Measurements from ENCODE around the gene ATG2B. TPM values are rescaled to one million over a fixed set of nuclear protein-coding genes. Genes with fewer than 3 reads are reported as not detected.

ATG2B gene
- total RNA-seq, 1 donor from 2014 or later = 6.3 TPM

DNA sequence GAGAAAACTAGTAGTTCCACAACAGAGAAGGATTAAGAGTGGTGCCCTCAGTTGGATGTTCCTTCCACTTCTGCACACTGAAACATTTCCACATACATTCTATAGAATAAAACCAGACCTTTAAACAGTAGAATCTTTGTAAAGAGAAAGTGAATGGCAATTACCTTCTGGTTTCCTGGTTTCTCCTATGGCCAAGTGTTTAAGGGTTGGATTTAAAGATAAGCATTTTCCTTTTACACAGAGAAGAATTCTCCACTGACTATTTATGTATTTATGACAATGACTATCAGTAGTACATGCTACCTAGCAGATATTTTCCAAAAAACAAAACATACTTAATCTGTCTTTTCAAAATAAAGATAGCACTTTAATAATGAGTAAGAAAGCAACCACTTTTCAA is 3.2 kb downstream of the ATG2B start:
- FAIRE-seq = no peak

DNA sequence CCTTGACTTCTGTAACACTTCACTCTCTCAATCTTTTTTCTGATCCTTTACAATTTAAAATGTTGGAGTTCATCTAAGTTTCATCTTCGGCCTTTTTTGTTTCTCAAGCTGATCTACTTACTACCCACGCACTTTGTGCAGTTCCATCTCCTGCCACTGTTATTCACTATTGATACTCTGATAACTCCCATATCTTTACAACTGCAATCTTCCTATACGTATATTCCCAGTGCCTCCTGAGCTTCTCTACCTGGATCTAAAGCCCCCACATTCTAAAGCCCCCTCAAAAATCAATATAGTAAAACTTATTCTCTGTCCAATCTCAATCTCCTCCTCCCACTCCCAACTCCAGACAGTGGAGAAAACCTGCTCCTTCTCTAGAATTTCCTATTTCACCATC is 5.9 kb downstream of the ATG2B start:
- H3K27me3 ChIP-seq (ENCODE audit: control insufficient read depth, insufficient read depth, low read length) = no peaks in the 10 kb centered on the region
- H3K36me3 ChIP-seq (ENCODE audit: control insufficient read depth, insufficient read depth, low read length) = no peaks in the 10 kb centered on the region
- TF ChIP-seq, protein P1, sequence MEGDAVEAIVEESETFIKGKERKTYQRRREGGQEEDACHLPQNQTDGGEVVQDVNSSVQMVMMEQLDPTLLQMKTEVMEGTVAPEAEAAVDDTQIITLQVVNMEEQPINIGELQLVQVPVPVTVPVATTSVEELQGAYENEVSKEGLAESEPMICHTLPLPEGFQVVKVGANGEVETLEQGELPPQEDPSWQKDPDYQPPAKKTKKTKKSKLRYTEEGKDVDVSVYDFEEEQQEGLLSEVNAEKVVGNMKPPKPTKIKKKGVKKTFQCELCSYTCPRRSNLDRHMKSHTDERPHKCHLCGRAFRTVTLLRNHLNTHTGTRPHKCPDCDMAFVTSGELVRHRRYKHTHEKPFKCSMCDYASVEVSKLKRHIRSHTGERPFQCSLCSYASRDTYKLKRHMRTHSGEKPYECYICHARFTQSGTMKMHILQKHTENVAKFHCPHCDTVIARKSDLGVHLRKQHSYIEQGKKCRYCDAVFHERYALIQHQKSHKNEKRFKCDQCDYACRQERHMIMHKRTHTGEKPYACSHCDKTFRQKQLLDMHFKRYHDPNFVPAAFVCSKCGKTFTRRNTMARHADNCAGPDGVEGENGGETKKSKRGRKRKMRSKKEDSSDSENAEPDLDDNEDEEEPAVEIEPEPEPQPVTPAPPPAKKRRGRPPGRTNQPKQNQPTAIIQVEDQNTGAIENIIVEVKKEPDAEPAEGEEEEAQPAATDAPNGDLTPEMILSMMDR (IDR thresholded peaks at IDR 0.05; ENCODE audit: insufficient read depth, low read length, severe bottlenecking) = no peak
- FAIRE-seq = no peak
- DNase-seq (ENCODE audit: low read depth) = no peak
- H3K4me3 ChIP-seq (ENCODE audit: low read depth, low read length) = no peak overlapping the region

More for the DNA sequence above, 3.2 kb downstream of the ATG2B start:
- no peak for DNase-seq (ENCODE audit: low read depth)
- TF ChIP-seq, protein P1 (IDR thresholded peaks at IDR 0.05; ENCODE audit: insufficient read depth, low read length, severe bottlenecking) = no peak
- H3K27me3 ChIP-seq (ENCODE audit: control insufficient read depth, insufficient read depth, low read length) = no peaks in the 10 kb centered on the region
- H3K4me3 ChIP-seq (ENCODE audit: low read depth, low read length) = no peak overlapping the region
- no peaks in the 10 kb centered on the region for H3K36me3 ChIP-seq (ENCODE audit: control insufficient read depth, insufficient read depth, low read length)

DNA sequence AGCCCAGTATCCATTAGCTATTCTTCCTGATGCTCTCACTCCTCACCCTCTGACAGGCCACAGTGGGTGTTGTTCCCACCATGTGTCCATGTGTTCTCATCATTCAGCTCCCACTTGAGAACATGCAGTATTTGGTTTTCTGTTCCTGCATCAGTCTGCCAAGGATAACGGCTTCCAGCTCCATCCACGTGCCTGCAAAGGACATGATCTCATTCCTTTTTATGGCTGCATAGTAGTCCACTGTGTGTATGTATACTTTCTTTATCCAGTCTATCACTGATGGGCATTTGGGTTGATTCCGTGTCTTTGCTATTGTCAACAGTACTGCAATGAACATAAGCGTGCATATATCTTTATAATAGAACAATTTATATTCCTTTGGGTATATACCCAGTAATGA is 8.9 kb downstream of the ATG2B start:
- no peak for FAIRE-seq

DNA sequence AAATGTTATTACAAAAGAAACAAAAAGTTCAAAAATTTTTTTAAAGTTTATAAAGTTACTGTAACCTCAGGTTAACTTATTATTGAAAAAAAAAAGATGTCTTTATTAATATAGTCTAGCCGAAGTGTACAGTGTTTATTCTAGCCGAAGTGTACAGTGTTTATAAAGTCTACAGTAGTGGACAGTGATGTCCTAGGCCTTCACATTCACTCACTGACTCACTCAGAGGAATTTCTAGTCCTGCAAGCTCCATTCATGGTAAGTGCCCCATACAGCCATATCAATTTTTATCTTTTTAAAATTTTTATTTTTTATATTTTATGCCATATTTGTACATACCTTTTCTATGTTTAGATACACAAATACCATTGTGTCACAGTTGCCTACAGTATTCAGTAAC is 10.4 kb downstream of the ATG2B start:
- Histone ChIP-seq H3K4me3 (ENCODE audit: low read depth, low read length) (no peak overlapping the region), H3K36me3 (ENCODE audit: control insufficient read depth, insufficient read depth, low read length) (no peaks in the 10 kb centered on the region), H3K27me3 (ENCODE audit: control insufficient read depth, insufficient read depth, low read length) (no peaks in the 10 kb centered on the region)
- DNase-seq (ENCODE audit: low read depth) (no peak), FAIRE-seq (no peak)
- TF ChIP-seq, protein P1 (IDR thresholded peaks at IDR 0.05; ENCODE audit: insufficient read depth, low read length, severe bottlenecking) = no peak

More for the DNA sequence above, 8.9 kb downstream of the ATG2B start:
- H3K36me3 ChIP-seq (ENCODE audit: control insufficient read depth, insufficient read depth, low read length) = no peaks in the 10 kb centered on the region
- H3K27me3 ChIP-seq (ENCODE audit: control insufficient read depth, insufficient read depth, low read length) = no peaks in the 10 kb centered on the region
- DNase-seq (ENCODE audit: low read depth) = no peak
- TF ChIP-seq, protein P1 (IDR thresholded peaks at IDR 0.05; ENCODE audit: insufficient read depth, low read length, severe bottlenecking) = no peak
- H3K4me3 ChIP-seq (ENCODE audit: low read depth, low read length) = no peak overlapping the region

DNA sequence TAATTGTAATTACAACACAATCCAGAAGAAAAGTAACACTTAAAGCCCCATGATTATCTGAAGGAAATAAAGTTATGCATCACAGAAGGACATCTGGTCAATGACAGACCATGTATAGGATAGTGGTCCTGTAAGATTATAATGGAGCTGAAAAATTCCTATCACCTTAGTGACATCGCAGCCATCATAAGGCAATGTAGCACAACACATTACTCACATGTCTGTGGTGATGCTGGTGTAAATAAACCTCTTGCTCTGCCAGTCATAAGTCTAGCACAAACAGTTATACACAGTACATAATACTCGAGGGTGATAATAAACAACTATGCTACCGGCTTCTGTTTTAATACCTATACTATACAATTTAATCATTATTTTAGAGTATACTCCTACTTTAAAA is 11.2 kb downstream of the ATG2B start:
- DNase-seq (ENCODE audit: low read depth) = no peak
- TF ChIP-seq, protein P1 (IDR thresholded peaks at IDR 0.05; ENCODE audit: insufficient read depth, low read length, severe bottlenecking) = no peak
- H3K4me3 ChIP-seq (ENCODE audit: low read depth, low read length) = no peak overlapping the region

More for the DNA sequence above, 11.2 kb downstream of the ATG2B start:
- no peaks in the 10 kb centered on the region for H3K36me3 ChIP-seq (ENCODE audit: control insufficient read depth, insufficient read depth, low read length)
- FAIRE-seq = no peak
- no peaks in the 10 kb centered on the region for H3K27me3 ChIP-seq (ENCODE audit: control insufficient read depth, insufficient read depth, low read length)

Measured in bronchial epithelial cell (primary cell).